Frontal cortex (tissue), 4 donors: Measurements from ENCODE around the gene ZFP92. TPM values are rescaled to one million over a fixed set of nuclear protein-coding genes. Genes with fewer than 3 reads are reported as not detected.

Experiments
- DNase-seq, 2 donors: peaks; one replicate each; pipeline ENCODE4 v3.0.0; 2012; ENCODE audit warnings: low spot score in 2 of 2
- FAIRE-seq: peaks from 2 replicates; lab custom pipeline; 2012; peaks lifted over from hg19 to GRCh38; lab: Jason Lieb, UNC
- small RNA-seq: library from RNA; depleted of rRNA; stranded (forward); fragments of <200 nt; gene quantifications from one replicate; pipeline ENCODE3, GENCODE V24; 2014
- total RNA-seq: library from RNA; depleted of rRNA; stranded (reverse); fragments of >200 nt; gene quantifications from one replicate; pipeline ENCODE4 v1.2.3, GENCODE V29; 2014
- donor health status: control.
- donor health status: control.
- donor health status: control.

Gene ZFP92
- total RNA-seq, 1 donor from 2014 or later = 0.82 TPM

DNA sequence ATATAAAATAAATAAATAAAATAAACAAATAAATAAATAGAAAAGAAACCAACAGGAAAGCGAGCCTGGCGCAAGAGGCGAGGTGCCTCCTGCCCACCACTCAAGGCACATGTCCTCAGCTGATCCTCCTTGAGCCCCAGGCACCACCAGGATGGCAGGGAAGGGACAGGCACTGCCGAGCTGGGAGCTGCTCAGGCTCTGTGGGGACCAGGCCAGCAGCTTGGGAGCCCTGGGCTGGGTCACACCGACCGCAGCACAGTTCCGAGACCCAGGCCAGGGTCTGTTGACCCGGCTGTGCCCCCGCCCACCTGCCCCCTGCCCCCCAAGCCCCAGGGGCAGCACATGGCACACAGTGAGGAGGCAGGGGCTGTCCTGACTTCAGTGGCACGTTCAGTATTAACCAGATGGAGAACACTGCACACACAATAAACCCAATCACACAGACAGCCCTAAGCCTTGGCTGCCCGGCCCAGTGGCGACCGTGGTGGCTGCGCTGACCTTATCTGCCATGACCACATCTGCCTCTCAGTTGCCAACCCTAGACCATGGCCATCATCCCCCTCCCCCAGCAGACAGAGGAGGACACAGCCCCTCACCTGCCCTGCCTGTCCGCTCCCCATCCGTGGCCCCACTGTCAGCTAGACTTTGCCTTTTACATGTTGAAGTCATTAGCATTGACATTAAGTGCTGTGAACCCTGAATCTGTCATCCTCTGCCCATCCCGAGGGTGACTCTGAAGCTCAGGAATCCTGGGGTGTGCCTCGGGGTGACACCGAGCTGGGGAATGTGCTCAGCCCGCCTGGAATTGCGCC lies 37.5 kb downstream of the ZFP92 start:
- no peak for FAIRE-seq
- DNase-seq = no peak

DNA sequence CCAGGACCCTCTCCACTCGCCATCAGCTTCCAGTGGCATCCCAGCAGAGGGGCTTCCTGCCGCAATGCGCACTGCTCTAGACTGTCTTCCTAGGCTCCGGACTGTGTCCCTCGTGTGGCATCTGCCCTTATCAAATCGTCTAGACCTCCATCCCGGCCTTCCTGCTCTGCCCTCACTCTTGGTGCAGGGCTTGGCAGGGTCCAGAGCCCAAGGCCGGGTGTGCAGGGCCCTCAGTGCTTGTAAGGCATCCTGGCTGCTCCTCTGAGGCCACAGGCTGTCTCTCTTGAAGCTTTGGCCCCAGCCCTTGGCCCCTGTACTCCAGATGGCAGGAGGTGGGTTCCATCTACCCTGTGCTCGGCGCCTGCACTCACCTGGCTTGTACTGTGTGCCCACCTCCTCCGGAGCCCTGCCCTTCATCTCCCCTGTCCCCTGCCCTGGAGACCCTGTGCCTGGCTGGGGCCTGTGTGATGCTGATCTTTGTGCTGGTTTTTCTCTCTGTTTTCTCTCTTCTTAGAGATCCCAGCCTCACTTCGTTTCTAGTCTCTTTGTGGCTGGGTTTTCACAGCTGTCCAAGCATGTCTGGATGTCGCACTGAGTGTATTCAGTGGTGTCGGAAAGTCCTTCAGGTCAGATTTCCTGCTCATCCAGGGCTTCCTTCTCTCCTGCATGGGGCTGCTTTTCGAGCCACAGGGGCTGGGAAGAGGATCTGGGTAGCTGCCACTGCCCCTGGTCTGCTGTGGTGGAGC lies 38.3 kb downstream of the ZFP92 start:
- DNase-seq (no peak), FAIRE-seq (no peak)

DNA sequence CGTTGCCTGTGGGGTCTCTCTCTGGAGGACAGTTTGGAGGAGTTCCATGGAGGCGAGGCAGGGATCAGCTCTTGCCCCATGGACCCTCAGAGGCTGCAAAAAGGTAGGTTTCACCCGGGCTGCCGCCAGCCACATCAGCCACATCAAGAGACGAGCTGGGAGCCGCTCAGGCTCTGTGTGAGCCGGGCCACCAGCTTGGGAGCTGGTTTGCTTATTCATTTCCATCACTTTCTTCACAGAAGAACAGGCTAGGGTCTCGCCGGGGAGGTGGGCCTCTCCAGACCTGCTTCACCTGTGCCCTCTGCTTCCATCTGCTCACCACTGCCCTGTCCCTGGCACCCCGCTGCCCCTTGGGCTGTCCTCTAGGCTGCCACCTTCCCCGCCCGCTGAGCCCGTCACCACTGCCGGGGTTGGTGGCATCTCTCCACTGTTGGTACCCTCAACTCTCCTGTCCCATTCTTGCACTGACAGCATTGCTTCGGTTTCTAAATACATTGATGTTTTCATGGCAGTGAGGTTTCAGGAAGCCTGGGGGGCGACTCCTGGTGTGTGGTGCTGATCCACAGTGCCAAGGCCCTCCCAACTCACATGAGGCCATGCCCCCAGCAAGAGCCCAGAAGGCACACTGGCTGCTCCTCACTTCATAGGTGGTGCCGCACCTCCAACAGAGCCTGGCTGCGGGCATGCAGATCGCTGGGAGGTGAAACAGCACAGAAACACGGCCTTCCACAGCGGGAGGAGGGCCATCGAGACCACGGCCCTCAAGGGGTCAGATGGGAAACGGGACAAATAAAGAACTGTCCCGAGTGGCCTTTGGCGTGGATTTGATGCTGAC lies 39.1 kb downstream of the ZFP92 start:
- FAIRE-seq = no peak
- no peak for DNase-seq

DNA sequence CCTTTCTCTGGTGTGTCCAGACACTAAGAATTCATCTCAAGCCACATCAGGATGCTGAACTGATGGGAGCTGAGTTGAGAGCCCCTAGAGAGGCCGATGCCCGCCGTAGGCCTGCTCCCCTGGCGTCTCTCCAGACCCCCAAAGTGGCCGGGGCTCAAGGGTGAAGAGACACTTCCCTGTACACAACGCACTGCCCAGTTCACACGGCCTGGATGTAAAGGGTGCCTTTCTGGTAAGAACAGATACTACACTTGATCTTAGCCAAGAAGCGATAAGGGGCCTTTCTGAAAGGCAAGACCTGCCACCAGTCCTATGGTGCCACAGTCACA lies 39.6 kb downstream of the ZFP92 start:
- FAIRE-seq (no peak), DNase-seq (no peak)

DNA sequence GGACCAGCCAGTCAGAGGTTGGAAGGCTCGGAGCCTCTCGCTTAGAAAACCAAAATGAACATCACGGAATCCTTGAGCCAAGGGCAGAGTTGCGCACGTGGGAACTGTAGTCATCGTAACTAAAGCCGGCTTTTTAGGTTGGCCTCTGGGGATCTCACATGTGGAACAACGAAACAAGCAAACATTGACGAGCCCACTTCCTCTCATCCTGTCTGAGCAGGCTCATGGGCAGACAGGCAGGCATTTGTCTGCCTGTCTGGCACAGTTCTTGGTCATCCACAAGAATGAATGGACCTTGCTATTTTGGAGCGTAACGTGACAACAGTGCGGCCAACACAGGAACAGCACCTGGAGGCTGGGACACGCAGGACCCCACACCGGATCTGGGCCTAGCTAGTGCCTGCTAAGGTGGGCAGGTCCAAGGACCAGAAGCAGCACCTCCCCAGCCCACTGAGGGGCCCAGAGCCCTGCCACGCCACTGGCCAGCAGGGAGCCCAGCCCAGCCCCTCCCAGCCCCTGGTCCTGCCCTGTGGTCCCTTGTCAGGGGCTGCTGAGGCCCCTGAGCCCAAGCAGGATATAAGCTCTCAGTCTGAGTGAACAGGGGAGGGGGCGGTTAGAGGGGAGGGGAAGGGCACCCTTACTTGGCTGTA lies 43.8 kb downstream of the ZFP92 start:
- no peak for FAIRE-seq

DNA sequence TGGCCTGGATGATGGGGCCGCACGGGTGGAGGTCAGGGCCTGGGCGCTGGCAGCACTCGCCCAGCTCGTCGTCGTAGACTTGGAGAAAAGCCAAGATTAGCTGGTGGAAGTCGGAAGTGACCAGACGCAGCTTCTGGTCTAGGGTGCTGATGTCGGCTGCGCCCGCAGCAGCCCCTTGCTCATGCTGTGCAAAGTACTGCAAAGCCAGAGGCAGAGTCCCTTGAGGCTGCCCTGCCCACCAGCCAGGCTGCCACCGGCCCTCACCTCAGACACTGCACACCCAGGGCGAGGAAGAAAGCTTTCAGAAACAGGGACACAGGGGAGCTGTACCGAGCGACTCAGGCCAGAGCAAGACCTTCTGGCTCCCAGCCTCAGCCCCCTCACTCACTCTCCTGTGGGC lies 44.3 kb downstream of the ZFP92 start:
- FAIRE-seq (no peak), DNase-seq (no peak)

More for the DNA sequence above, 43.8 kb downstream of the ZFP92 start:
- DNase-seq = no peak

GRCh38 chrX:153456161-153456560 lies 44.9 kb downstream of the ZFP92 start:
- FAIRE-seq = no peak
- peak in 1 of 2 donors; percentile 50 for DNase-seq

- FAIRE-seq (no peak), DNase-seq (no peak)
Observed at GRCh38 chrX:153456704-153457103, 45.4 kb downstream of the ZFP92 start.

DNA sequence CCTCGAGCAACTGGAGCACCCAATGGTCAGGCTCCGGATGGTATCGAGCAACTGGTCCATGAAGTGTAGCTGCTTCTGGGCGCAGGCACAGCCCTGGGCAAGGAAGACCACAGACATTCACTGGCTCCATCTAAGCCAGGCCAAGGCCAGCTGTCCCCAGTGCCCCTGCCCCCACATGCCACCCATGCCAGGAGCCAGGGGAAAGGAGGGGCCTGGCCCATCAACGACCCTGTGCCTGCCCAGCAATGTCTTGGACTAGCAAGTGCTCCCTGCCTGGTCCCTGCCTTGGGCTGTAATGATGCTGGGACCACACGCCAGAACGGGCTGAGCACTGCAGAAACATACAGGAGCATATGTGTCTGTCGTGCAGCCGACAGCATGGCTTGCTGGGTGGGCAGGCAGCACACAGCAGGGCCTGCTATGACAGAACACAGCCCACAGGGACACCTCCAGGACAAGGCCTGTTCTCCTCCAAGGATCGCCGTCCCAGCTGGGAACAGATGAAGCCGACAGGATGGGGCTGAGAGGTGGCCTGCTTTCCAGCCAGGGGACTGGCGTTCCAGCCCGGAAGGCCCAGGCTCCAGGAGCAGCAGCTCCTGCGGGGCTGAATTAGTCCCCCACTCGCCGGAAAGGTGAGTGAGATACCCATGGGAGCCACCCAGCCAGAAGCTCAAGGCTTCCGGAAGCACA lies 46.0 kb downstream of the ZFP92 start:
- DNase-seq = no peak
- no peak for FAIRE-seq

GRCh38 chrX:153457827-153458466 lies 46.7 kb downstream of the ZFP92 start:
- DNase-seq = no peak
- no peak for FAIRE-seq

GRCh38 chrX:153458476-153458875 lies 47.2 kb downstream of the ZFP92 start:
- DNase-seq (no peak), FAIRE-seq (no peak)

DNA sequence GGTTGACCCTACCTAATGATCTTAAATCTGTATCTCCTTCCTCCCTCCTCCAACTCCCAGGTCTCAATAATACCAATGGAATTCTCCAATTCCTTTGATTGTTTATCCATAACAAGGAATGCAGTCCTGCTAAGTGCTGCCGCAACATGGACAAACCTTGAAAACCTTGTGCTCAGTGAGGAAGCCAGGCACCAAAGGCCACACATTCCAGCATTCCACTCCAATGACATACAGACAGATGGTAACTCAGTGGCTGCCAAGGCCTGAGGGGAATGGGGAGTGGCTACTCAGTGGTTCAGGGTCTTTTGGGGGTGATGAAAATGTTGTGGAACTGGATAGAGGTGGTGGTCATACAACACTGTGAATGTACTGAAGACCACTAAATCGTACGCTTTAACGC lies 48.7 kb downstream of the ZFP92 start:
- no peak for DNase-seq

DNA sequence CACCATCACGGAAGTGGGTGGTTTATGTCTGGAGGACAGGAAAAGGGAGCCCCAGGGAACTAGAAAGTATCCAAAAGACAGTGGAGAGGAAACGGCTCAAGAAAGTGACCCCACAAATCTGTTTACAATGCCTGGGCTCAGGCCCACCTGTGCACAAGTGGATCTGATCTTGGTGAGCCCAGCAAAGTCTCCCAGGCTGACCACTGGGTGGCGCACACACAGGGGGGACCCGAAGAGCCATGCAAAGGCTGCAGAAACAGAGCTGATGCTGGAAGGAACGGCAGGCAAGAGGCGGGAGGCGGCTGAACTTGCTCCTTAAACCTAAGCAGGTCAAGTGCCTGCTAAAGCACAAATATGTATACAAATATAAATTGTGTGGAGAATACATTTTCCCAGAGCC lies 49.6 kb downstream of the ZFP92 start:
- FAIRE-seq (no peak), DNase-seq (no peak)

More for the DNA sequence above, 48.7 kb downstream of the ZFP92 start:
- no peak for FAIRE-seq

Small RNAs within 50 kb of the gene (small RNA-seq; reads per million reads assigned to genes)
- not detected for gene RN7SL667P

Other genes with a start within 250 kb of the ZFP92 start
- gene MAGEA1, start 232.2 kb upstream of the ZFP92 start, total RNA-seq = not detected
- gene PNMA6F, start 89.7 kb upstream of the ZFP92 start, total RNA-seq = 0.82 TPM
- 5.7 TPM for gene ZNF275, start 77.3 kb upstream of the ZFP92 start, total RNA-seq
- not detected for gene PNMA6E, start 10.1 kb upstream of the ZFP92 start, total RNA-seq
- gene TREX2, start 34.6 kb downstream of the ZFP92 start, total RNA-seq = 2.9 TPM
- gene HAUS7, start 59.1 kb downstream of the ZFP92 start, total RNA-seq = 6.5 TPM
- gene BGN, start 83.5 kb downstream of the ZFP92 start, total RNA-seq = 1.6 TPM
- gene ATP2B3, start 106.2 kb downstream of the ZFP92 start, total RNA-seq = 7.3 TPM
- 21.2 TPM for gene CCNQ, start 187.7 kb downstream of the ZFP92 start, total RNA-seq
- 2.9 TPM for gene DUSP9, start 235.7 kb downstream of the ZFP92 start, total RNA-seq